Measurements from ENCODE around the gene FIP1L1.
"Not testable (repeated sequence)": the region's sequence is repeated elsewhere in the genome, so short reads cannot be mapped to it uniquely, and the experiment has no call there.

FIP1L1 gene, protein sequence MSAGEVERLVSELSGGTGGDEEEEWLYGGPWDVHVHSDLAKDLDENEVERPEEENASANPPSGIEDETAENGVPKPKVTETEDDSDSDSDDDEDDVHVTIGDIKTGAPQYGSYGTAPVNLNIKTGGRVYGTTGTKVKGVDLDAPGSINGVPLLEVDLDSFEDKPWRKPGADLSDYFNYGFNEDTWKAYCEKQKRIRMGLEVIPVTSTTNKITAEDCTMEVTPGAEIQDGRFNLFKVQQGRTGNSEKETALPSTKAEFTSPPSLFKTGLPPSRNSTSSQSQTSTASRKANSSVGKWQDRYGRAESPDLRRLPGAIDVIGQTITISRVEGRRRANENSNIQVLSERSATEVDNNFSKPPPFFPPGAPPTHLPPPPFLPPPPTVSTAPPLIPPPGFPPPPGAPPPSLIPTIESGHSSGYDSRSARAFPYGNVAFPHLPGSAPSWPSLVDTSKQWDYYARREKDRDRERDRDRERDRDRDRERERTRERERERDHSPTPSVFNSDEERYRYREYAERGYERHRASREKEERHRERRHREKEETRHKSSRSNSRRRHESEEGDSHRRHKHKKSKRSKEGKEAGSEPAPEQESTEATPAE

DNA sequence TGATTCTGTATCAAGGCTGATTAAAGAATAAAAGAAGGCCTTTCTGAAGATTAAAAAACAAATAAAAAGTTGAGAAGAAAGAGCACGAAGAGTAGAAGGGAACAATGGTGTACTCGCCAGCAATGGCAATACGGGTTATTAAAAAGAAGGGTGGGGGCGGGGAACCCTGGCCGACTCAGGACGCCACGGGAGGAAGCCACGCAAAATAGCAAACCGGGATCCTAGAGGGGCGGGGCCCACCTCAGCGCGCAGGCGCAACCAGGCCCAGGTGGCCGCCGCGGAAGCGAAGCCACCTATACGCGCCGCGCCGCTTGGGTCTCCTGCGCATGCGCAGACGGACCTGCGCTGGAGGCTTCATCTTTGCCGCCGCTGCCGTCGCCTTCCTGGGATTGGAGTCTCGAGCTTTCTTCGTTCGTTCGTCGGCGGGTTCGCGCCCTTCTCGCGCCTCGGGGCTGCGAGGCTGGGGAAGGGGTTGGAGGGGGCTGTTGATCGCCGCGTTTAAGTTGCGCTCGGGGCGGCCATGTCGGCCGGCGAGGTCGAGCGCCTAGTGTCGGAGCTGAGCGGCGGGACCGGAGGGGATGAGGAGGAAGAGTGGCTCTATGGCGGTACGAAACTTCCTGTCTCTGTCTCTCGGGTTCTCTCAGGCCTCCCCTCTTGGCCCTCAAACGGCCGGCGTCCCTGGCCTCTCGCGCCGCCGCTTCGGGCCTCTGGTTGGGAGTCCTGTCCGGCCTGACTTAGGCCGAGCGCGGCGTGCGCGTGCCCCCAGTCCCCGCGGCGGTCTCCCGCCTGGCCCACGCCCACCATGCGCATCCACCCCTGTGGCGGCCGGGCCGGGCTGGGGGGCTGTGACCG, at the start of gene FIP1L1:
Gene FIP1L1 (plus strand): TSS at position 323 of the 852 bp plus-strand sequence. CDS start 198 bp downstream, at position 521.
- peak; percentile 94 for DNase-seq (ENCODE audit: low read depth in 1 of 2, low spot score in 1 of 2)

DNA sequence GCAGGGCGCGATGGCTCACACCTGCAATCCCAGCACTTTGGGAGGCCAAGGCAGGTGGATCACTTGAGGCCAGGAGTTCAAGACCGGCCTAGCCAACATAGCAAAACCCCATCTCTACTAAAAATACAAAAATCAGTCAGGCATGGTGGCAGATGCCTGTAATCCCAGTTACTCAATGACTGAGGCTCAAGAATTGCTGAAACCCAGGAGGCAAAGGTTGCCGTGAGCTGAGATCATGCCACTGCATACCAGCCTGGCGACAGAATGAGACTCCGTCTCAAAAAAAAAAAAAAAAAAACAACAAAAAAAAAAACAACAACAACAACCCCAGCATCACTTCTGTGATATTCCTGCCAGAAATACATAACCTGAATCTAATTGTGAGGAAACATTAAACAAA, 42.5 kb upstream of the FIP1L1 start:
- DNase-seq (ENCODE audit: low read depth in 1 of 2, low spot score in 1 of 2): not testable (repeated sequence)

DNA sequence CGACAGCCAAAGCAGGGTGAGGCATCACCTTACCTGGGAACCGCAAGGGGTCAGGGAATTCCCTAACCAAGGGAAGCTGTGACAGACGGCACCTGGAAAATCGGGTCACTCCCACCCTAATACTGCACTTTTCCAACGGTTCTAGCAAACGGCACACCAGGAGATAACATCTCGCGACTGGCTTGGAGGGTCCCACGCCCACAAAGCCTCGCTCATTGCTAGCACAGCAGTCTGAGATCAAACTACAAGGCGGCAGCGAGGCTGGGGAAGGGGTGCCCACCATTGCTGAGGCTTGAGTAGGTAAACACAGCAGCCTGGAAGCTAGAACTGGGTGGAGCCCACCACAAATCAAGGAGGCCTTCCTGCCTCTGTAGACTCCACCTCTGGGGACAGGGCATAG, 37.3 kb upstream of the FIP1L1 start:
- DNase-seq (ENCODE audit: low read depth in 1 of 2, low spot score in 1 of 2): not testable (repeated sequence)

DNA sequence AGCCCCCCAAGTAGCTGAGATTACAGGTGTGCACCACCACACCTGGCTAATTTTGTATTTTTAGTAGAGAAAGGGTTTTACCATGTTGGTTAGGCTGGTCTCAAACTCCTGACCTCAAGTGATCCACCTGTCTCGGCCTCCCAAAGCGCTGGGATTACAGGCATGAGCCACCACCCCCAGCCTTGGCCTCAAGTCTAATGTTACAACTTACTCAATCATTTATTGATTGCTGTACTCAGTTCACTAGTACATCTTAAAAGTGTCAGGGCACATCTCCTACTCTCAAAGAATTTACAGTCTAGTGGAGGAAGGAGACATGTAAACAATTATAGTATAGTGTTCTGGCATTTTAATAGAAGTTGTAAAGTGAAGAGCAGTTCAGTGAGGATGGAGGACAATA, 31.0 kb upstream of the FIP1L1 start:
- not testable (repeated sequence) for DNase-seq (ENCODE audit: low read depth in 1 of 2, low spot score in 1 of 2)

DNA sequence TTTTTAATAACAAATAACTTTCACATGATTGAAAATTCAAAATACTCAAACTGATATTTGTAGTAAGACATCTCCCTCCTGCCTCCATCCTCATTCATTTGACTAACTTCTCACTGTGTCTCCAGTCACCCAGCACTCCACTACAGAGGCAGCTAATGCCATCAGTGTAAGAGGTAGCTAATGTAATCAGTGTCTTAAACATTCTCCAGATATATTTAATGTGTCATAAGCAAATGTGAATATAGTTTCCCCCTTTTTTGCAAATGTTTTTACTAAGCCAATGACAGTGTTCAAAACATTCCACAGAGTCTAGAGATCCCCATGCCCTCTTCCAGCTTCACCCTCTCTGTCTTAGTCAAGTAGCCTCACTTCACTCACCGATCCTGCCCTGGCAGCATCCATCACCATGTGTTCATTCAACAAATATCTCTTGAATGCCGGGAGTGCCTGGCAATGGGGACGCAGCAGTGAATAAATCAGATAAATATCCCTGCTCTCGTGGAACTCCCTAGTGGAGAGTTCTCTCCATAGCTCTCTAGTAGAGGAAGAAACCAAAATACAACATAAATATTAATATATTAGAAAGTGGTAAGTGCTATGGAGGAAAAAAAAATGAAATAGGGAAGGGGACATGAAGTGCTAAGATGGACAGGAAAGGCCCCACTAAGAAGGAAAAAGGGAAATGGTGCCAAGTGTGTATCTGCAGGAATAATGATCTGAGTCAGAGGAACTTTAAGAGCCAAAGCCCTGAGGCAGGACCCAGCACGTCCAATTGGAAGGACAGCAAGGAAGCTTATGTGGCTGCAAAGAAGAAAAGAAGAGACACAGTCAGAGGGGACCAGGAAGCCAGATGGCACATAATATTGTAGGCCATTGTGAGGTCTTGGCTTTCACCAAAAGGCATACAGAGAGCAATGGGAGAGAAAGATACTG, 30.3 kb upstream of the FIP1L1 start:
- no peak for DNase-seq (ENCODE audit: low read depth in 1 of 2, low spot score in 1 of 2)

DNA sequence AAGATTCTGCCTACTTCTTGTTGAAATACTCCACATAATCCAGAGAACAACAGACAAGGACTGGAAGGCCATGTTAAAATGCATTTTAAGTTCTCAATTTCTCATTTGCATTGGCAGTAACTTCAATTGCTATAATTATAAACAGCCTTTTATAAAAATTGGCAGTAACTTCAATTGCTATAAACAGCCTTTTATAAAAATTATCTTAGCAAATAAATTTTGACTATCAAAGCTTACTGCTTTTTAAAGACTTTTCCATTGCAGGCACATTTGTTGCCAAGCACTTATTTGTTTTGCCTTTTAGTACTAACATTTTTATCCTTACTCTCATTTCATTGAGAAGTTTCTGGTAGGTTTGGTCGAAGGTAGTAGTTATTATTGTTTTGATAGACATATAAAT, 29.4 kb upstream of the FIP1L1 start:
- DNase-seq (ENCODE audit: low read depth in 1 of 2, low spot score in 1 of 2): no peak

DNA sequence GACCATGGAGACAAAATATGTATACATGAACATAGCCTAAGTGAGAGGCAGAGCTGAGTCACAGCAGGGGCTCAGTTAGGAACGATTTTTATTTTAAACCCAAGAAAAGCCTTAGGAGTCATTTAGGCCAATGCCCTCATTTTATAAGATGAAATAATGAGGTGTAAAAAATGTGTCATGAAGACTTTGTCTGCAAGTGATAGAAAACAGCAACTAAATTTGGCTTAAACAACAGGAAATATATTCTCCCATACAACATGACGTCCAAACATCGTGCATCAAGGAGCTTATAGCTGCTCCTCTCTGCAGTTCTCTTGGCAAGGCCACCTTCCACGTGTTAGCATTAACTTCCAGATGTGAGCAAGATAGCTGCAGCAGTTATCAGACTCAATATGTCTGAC, 28.4 kb upstream of the FIP1L1 start:
- no peak for DNase-seq (ENCODE audit: low read depth in 1 of 2, low spot score in 1 of 2)

DNA sequence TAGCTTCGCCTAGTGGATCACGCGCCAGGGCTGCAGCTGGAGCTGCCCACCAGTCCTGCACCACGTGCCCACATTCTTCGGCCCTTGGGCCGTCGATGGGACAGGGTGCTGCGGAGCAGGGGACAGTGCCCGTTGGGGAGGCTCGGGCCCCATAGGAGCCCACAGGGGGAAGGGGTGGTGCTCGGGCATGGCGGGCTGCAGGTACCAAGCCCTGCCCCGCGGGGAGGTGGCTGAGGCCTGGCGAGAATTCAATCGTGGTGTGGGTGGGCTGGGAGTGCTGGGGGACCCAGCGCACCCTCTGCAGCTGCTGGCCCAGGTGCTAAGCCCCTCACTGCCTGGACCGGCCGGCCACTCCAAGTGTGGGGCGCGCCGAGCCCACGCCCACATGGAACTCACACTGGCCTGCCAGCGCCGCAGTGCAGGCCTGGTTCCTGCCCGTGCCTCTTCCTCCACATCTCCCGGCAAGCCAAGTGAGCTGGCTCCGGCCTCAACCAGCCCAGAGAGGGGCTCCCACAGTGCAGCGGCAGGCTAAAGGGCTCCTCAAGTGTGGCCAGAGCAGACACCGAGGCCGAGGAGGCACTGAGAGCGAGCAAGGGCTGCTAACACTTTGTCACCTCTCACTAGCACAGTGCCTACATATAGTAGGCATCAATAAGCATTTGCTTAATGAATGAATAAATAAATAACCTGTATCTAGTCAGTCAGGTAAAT, 23.3 kb upstream of the FIP1L1 start:
- no peak for DNase-seq (ENCODE audit: low read depth in 1 of 2, low spot score in 1 of 2)

DNA sequence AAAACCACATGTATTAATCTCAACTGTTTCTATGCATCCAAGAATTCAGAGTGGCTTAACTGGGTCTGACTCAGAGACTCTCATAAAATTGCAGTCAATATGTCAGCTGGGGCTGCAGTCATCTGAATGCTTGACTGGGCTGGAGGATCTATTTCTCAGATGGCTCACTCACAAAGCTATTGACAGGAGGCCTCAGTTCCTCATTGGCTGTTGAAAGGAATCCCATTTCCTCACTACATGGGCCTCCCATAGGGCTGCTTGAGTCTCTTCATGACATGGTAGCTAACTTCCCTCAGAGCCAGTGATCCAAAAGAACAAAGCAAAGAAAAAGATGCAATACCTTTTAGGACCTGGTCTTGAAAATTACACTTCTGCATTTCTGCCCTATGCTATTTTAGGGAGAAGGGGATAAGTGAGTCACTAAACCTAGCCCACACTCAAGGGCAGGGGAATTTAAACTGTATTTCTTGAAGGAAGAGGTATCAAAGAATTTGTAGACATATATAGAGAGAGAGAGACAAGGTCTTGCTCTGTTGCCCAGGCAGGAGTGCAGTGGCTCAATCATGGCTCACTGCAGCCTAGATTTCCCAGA, 21.4 kb upstream of the FIP1L1 start:
- DNase-seq (ENCODE audit: low read depth in 1 of 2, low spot score in 1 of 2): no peak

DNA sequence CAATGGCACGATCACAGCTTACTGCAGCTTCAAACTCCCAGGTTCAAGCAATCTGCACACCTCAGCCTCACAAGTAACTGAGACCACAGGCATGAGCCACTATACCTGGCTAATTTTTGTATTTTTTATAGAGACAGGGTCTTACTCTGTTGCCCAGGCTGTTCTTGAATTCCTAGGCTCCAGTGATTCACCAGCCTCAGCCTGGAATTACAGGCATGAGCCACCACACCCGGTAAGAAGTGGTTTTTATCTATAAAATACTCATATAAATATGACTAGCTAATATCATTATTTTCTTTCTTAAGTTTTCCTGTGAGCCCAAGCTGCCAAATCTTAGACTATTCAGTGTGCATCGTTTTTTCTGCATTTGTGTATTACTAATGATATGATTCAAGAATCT, 16.0 kb upstream of the FIP1L1 start:
- no peak for DNase-seq (ENCODE audit: low read depth in 1 of 2, low spot score in 1 of 2)

DNA sequence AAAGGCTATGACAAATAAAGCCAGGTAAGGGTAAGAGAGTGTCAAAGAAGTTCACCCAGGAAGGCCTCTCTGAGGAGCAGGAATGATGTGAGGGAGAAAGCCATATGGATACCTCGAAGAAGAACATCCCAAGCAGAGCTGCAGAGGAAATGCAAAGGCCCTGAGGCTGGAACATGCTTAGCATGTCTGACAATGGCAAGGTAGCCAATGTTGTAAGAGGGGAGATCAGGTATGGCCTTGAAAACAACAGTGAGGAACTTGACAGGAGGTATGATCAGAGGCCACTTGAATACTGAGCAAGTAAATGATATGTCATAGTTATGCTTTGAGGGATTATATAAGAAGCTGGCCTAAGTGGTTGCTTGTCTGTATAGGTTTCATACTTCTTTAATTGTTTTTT, 15.3 kb upstream of the FIP1L1 start:
- DNase-seq (ENCODE audit: low read depth in 1 of 2, low spot score in 1 of 2): no peak

DNA sequence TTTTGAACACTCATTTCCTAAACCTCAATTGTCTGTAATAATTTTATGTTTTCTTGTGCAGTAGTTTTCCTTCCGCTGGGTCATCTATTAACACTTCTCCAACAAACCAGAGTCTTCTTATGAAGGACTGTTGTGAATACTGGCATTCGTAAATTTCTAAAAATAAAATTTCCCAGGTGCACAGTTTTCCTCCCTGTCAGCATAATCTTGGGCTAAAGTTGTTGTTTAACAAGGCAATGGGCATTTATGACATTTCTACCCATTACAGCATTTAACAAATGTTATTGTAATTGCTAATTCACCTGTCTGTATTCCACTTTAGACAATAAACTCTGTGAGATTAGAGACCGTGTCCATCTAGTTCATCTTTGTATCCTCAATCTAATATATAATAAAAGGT, 12.8 kb upstream of the FIP1L1 start:
- no peak for DNase-seq (ENCODE audit: low read depth in 1 of 2, low spot score in 1 of 2)

DNA sequence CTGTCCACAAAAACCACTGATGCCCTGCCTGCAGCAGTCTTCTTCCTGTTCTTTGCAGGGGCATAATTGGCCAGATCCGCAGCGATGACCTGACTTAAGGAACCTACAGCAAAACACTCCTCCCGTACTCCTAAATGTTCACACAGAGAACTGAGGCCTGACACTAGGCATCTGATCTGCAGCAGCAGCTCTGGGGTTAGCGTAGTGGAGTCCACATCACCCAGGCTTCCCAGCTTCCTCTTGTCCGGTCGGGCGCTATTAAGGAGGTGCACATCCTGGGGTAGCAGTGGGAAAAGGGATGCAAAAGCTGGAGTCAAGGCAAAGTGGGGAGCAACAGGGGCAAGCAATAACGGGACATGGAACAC, 12.3 kb upstream of the FIP1L1 start:
- DNase-seq (ENCODE audit: low read depth in 1 of 2, low spot score in 1 of 2): no peak

DNA sequence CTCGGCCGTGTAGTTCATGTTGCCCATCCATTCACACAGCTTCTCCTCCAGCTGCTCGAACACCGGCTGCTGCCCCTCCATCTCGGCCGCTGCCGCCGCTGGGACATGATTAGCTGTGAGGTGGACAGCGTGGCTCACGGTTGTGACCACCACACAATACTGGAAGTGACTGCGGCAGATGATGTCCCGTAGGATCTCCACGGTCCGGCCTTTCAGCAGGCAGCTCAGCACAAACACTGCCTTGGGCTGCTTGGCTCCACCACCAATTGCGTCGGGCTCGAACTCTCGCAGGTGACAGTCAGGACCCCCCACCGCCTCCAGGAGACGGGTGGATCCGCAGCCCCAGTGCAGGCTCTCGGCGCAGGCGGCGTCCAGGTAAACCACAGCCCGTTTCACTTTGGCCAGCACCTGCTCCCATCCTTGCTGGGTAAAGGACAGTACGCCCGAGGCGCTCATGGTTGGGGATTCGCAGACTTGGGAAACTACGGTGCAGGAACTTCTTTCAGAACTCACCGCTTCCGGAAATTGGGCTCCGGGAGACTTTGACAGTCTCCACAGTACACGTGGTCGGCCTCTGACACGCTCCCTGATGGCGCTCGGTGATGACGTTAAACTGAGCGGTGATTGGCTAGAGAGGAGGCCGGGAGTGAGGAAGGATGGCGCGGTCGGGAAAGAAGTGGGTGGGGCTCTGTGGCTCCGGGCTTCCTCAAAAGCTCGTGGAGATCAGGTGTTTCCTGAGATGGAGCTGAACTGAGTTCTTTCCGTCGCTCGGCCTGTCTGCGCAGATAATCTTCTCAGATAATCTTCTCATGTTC, 11.7 kb upstream of the FIP1L1 start, which contains the start of gene SCFD2:
Gene SCFD2 (minus strand): TSS at position 576 of the 815 bp plus-strand sequence.
- DNase-seq (ENCODE audit: low read depth in 1 of 2, low spot score in 1 of 2): peak; percentile 92 to 94

DNA sequence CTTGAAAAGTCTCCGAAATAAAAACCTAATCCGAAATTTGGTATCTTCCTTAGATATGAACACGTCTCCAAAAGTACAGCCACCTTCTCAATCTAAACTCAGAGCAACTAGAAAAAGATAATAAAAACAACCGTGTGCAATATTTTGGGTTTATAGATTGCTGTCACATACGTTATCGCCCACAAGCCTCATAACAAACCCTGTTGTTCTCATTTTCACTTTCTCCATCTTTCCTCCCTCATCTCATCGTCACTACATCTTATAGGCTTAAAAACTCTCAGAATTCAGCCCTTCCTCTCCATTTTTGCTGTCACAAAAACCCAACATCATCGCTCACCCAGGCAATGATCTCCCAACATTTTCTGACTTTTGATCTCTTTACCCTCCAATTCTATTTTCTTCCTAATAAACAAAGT, 11.1 kb upstream of the FIP1L1 start:
- DNase-seq (ENCODE audit: low read depth in 1 of 2, low spot score in 1 of 2): no peak

DNA sequence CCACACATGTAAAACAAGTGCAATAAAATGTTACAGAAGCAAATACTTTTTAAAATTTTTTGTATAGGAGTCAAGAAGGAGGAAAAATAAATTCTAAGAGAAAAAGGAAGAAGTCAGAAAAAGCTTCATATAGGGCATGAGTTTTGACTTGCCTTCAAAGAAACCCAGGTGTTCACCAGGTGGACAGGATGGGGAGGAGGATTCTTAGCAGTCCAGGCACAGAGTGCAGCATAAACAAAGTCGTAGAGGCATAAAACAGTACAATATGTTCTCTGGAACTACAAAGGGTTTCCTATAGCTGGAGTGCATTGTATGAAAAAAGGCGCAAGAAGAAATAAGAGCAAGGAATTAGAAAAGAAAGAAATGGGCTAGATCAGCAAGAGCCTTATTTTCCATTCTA, 9.7 kb upstream of the FIP1L1 start:
- DNase-seq (ENCODE audit: low read depth in 1 of 2, low spot score in 1 of 2): no peak

DNA sequence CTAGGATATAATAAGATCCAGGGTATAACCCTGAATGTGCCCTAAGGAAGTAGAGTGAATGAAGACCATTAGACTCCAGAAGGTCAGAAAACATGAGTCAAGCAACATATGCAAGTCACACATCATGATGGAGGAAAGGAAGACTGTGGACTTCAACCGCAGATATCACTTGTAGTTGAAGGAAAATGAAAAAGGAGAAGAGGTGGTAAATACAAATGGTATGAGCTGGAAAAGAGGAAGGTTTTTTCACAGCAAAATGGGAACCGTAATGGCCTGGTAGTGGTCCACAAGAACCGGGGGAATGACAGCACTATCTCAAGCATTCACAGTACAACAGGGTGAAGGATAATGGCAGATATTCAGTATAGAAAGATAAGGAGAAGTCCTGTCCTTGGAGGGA, 6.4 kb upstream of the FIP1L1 start:
- no peak for DNase-seq (ENCODE audit: low read depth in 1 of 2, low spot score in 1 of 2)

DNA sequence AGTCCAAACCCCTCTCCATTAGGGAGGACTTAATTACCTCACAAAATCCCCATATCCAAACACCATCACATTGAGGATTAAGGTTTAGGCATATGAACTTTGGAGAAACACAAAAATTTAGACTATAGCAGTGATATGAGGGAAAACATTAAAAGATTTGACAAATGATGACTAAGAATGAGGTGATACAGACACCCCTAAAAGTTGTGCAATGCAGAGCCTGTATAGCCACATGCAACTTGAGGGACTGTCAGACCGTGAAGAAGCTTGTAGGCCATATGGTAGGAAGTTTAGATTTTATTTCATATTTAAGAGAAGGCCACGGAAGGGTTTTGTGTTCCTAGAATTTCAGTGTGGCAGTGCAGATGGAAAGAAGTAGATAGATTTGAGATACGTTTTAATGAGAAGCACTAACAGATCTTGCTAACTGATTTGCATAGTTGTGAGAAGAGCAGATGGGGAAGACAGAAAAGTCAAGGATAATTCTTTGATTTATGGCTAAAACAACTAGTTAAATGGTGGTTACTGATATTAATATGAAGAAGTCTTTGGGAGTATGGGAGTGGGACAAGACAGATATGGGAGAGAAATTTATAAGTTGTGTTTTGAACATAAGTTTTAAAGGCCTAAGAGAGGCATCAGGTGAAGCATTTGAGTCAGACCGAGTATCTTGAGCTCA, 5.5 kb upstream of the FIP1L1 start:
- DNase-seq (ENCODE audit: low read depth in 1 of 2, low spot score in 1 of 2): no peak
